ENCODE data around the gene KCTD5. TPM values are rescaled to one million over a fixed set of nuclear protein-coding genes. Genes with fewer than 3 reads are reported as not detected.

Gene KCTD5
- total RNA-seq, 1 experiment from 2014 or later = 27.8 TPM

- Mint-ChIP-seq H3K27ac (no peak overlapping the region), H3K36me3 (peaks cover 10% of the 10 kb centered on the region), H3K4me3 (no peak overlapping the region), H3K4me1 (no peaks in the 10 kb centered on the region), H3K27me3 (ENCODE audit: low read depth) (no peaks in the 10 kb centered on the region), H3K9me3 (no peaks in the 10 kb centered on the region)
- ChIA-PET POLR2A (no interaction called here), CTCF (no interaction called here)
- DNase-seq (ENCODE audit: low spot score) (no peak), ATAC-seq (no peak)
- TF ChIP-seq SOX15 (CRISPR knock-in tag; IDR thresholded peaks at IDR 0.05) = no peak
- TF ChIP-seq FOXK1 (CRISPR knock-in tag; IDR thresholded peaks at IDR 0.05) = no peak
- no peak for TF ChIP-seq EMX1 (CRISPR knock-in tag; IDR thresholded peaks at IDR 0.05)
- TF ChIP-seq, protein P1, sequence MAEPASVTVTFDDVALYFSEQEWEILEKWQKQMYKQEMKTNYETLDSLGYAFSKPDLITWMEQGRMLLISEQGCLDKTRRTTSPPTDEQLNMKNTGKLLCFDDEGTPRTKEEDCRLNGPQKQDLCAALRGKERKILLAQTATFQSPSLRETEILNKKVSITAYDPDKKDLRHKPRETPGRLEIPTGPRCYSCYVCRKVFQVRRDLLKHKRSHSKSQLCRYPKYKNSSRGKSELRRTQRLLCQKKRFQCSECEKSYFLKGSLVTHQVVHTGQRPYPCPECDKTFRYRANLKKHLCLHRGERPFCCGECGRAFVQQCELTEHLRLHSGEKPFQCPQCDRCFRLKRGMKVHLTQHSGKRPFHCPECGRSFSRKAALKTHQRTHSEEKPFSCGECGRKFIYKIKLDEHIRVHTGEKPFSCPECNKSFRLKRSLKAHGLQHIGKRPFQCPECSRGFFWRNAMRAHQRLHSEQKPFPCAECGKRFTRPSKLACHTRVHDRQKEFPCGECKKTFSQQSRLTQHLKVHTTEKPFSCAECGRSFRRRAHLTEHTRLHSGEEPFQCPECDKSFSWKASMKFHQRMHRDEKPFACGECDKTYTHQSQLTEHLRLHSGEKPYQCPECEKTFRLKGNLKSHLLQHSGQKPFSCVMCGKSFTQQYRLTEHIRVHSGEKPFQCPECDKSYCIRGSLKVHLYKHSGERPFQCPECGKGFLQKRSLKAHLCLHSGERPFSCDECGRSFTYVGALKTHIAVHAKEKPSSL (CRISPR knock-in tag; conservative IDR thresholded peaks at IDR 0.05) = no peak
- TF ChIP-seq MXD4 (CRISPR knock-in tag; IDR thresholded peaks at IDR 0.05; ENCODE audit: borderline replicate concordance) = no peak
- no peak for TF ChIP-seq USF1 (CRISPR knock-in tag; IDR thresholded peaks at IDR 0.05)
Observed at GRCh38 chr16:2705351-2705750, 23.0 kb downstream of the KCTD5 start.

GRCh38 chr16:2706085-2706484 lies 23.8 kb downstream of the KCTD5 start:
- Mint-ChIP-seq H3K4me3 (no peak overlapping the region), H3K9me3 (no peaks in the 10 kb centered on the region), H3K4me1 (no peaks in the 10 kb centered on the region), H3K36me3 (peaks cover 10% of the 10 kb centered on the region), H3K27ac (no peak overlapping the region), H3K27me3 (ENCODE audit: low read depth) (no peaks in the 10 kb centered on the region)
- CTCF ChIA-PET = no interaction called here
- ATAC-seq = no peak
- no peak for TF ChIP-seq FOXJ3 (CRISPR knock-in tag; IDR thresholded peaks at IDR 0.05; ENCODE audit: borderline replicate concordance)
- POLR2A ChIA-PET = no interaction called here
- DNase-seq (ENCODE audit: low spot score) = no peak

GRCh38 chr16:2706611-2707311 lies 24.4 kb downstream of the KCTD5 start:
- no peaks in the 10 kb centered on the region for H3K4me1 Mint-ChIP-seq
- ChIA-PET CTCF (no interaction called here), POLR2A (no interaction called here)
- H3K27me3 Mint-ChIP-seq (ENCODE audit: low read depth) = no peaks in the 10 kb centered on the region
- no peak overlapping the region for H3K27ac Mint-ChIP-seq
- H3K36me3 Mint-ChIP-seq = peaks cover 10% of the 10 kb centered on the region
- no peak overlapping the region for H3K4me3 Mint-ChIP-seq
- no peak for ATAC-seq
- DNase-seq (ENCODE audit: low spot score) = no peak
- no peaks in the 10 kb centered on the region for H3K9me3 Mint-ChIP-seq
- TF ChIP-seq, protein P2, sequence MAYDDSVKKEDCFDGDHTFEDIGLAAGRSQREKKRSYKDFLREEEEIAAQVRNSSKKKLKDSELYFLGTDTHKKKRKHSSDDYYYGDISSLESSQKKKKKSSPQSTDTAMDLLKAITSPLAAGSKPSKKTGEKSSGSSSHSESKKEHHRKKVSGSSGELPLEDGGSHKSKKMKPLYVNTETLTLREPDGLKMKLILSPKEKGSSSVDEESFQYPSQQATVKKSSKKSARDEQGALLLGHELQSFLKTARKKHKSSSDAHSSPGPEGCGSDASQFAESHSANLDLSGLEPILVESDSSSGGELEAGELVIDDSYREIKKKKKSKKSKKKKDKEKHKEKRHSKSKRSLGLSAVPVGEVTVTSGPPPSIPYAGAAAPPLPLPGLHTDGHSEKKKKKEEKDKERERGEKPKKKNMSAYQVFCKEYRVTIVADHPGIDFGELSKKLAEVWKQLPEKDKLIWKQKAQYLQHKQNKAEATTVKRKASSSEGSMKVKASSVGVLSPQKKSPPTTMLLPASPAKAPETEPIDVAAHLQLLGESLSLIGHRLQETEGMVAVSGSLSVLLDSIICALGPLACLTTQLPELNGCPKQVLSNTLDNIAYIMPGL (CRISPR knock-in tag; IDR thresholded peaks at IDR 0.05) = no peak
- no peak for TF ChIP-seq FOXP1 (CRISPR knock-in tag; IDR thresholded peaks at IDR 0.05; ENCODE audit: borderline replicate concordance)
- TF ChIP-seq TCF7 (CRISPR knock-in tag; IDR thresholded peaks at IDR 0.05; ENCODE audit: low read depth) = no peak
- TF ChIP-seq ZNF416 (CRISPR knock-in tag; IDR thresholded peaks at IDR 0.05) = no peak
- no peak for TF ChIP-seq E2F1 (CRISPR knock-in tag; IDR thresholded peaks at IDR 0.05)
- TF ChIP-seq AR (CRISPR knock-in tag; IDR thresholded peaks at IDR 0.05) = no peak
- TF ChIP-seq ZMAT4 (CRISPR knock-in tag; IDR thresholded peaks at IDR 0.05) = no peak
- TF ChIP-seq, protein P3, sequence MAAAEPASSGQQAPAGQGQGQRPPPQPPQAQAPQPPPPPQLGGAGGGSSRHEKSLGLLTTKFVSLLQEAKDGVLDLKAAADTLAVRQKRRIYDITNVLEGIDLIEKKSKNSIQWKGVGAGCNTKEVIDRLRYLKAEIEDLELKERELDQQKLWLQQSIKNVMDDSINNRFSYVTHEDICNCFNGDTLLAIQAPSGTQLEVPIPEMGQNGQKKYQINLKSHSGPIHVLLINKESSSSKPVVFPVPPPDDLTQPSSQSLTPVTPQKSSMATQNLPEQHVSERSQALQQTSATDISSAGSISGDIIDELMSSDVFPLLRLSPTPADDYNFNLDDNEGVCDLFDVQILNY (CRISPR knock-in tag; IDR thresholded peaks at IDR 0.05) = no peak
- TF ChIP-seq MLX (CRISPR knock-in tag; IDR thresholded peaks at IDR 0.05) = no peak
- no peak for TF ChIP-seq SP1 (CRISPR knock-in tag; conservative IDR thresholded peaks at IDR 0.05)
- no peak for TF ChIP-seq CREB1 (CRISPR knock-in tag; IDR thresholded peaks at IDR 0.05)
- no peak for TF ChIP-seq ZNF396 (CRISPR knock-in tag; IDR thresholded peaks at IDR 0.05; ENCODE audit: borderline replicate concordance)
- TF ChIP-seq NFE2L1 (CRISPR knock-in tag; IDR thresholded peaks at IDR 0.05) = no peak
- no peak for TF ChIP-seq JUN (CRISPR knock-in tag; IDR thresholded peaks at IDR 0.05)
- TF ChIP-seq ZNF671 (CRISPR knock-in tag; IDR thresholded peaks at IDR 0.05) = no peak
- no peak for TF ChIP-seq NR2C2 (CRISPR knock-in tag; IDR thresholded peaks at IDR 0.05)
